IPS-11a (cell line): ENCODE results near the gene SLITRK4.

Experiments
- H3K4me3 ChIP-seq: one replicate; pipeline ENCODE4 v1.5.1; 2013; ENCODE audit warnings: low read depth, low read length, control low read depth

The SLITRK4 gene

GRCh38 chrX:143635915-143636314 is at the start of gene SLITRK4:
TSS of gene SLITRK4 (minus strand) at chrX:143636101. CDS start at chrX:143631108, 4,993 bp downstream.
- peak within 1 kb of the TSS; percentile 58 for H3K4me3 ChIP-seq

- H3K4me3 ChIP-seq: no peak overlapping the region
These were observed 47.6 kb upstream of the SLITRK4 start for GRCh38 chrX:143683486-143683885.

- H3K4me3 ChIP-seq: no peak overlapping the region
These were observed 39.0 kb upstream of the SLITRK4 start for GRCh38 chrX:143674926-143675325.

- H3K4me3 ChIP-seq: no peak overlapping the region
These were observed 33.5 kb upstream of the SLITRK4 start for GRCh38 chrX:143669395-143669794.

- H3K4me3 ChIP-seq: no peak overlapping the region
These were observed 28.4 kb upstream of the SLITRK4 start for GRCh38 chrX:143664302-143664701.

GRCh38 chrX:143663755-143664154 is 27.9 kb upstream of the SLITRK4 start:
- no peak overlapping the region for H3K4me3 ChIP-seq

GRCh38 chrX:143661286-143661685 is 25.4 kb upstream of the SLITRK4 start:
- H3K4me3 ChIP-seq: no peak overlapping the region

- H3K4me3 ChIP-seq: no peak overlapping the region
These were observed 12.8 kb upstream of the SLITRK4 start for GRCh38 chrX:143648705-143649104.

- H3K4me3 ChIP-seq: no peak overlapping the region
These were observed 6.5 kb upstream of the SLITRK4 start for GRCh38 chrX:143642426-143642825.

GRCh38 chrX:143636831-143637230 is 930 bp upstream of the SLITRK4 start:
- H3K4me3 ChIP-seq: no peak overlapping the region

- peak overlapping the region; percentile 58 for H3K4me3 ChIP-seq
These were observed 1.0 kb downstream of the SLITRK4 start for GRCh38 chrX:143634663-143635455.

GRCh38 chrX:143634309-143634662 is 1.6 kb downstream of the SLITRK4 start:
- H3K4me3 ChIP-seq: peak overlapping the region; percentile 58

- peak overlapping the region; percentile 38 for H3K4me3 ChIP-seq
These were observed 2.2 kb downstream of the SLITRK4 start for GRCh38 chrX:143633461-143634308.

- H3K4me3 ChIP-seq: peak overlapping the region; percentile 38
These were observed 3.1 kb downstream of the SLITRK4 start for GRCh38 chrX:143632625-143633410.

- H3K4me3 ChIP-seq: no peak overlapping the region
These were observed 12.2 kb downstream of the SLITRK4 start for GRCh38 chrX:143623657-143624056.

- H3K4me3 ChIP-seq: no peak overlapping the region
These were observed 14.6 kb downstream of the SLITRK4 start for GRCh38 chrX:143621276-143621675.

- no peak overlapping the region for H3K4me3 ChIP-seq
These were observed 20.1 kb downstream of the SLITRK4 start for GRCh38 chrX:143615851-143616250.

- no peak overlapping the region for H3K4me3 ChIP-seq
These were observed 34.1 kb downstream of the SLITRK4 start for GRCh38 chrX:143601809-143602208.

- no peak overlapping the region for H3K4me3 ChIP-seq
These were observed 54.7 kb downstream of the SLITRK4 start for GRCh38 chrX:143581240-143581639.

- no peak overlapping the region for H3K4me3 ChIP-seq
These were observed 55.6 kb downstream of the SLITRK4 start for GRCh38 chrX:143580266-143580665.
